HL-60 (cell line): ENCODE data around the gene SBSN.

ENCODE experiments used
- CTCF ChIP-seq: IDR thresholded peaks from one replicate; pipeline ENCODE4 v1.5.1; 2011; ENCODE audit warnings: low read length, control low read depth, inconsistent platforms; ENCODE audit not compliant: insufficient read depth
- GABPA ChIP-seq: IDR thresholded peaks from 2 replicates; pipeline ENCODE4 v1.6.1; 2012; ENCODE audit warnings: low read depth
- POLR2AphosphoS5 ChIP-seq: IDR thresholded peaks from 2 replicates; pipeline ENCODE4 v1.6.1; 2012; ENCODE audit warnings: low read depth
- SPI1 ChIP-seq: IDR thresholded peaks from 2 replicates; pipeline ENCODE4 v1.6.1; 2012; ENCODE audit warnings: low read depth, mild to moderate bottlenecking, borderline replicate concordance
- TF ChIP-seq, protein P1 (sequence below): IDR thresholded peaks from 2 replicates; pipeline ENCODE4 v1.6.1; 2012; ENCODE audit warnings: low read depth; ENCODE audit not compliant: insufficient replicate concordance

GRCh38 chr19:35488677-35489076 is 39.4 kb downstream of the SBSN start:
- TF ChIP-seq CTCF, result no peak
- TF ChIP-seq, protein P1, sequence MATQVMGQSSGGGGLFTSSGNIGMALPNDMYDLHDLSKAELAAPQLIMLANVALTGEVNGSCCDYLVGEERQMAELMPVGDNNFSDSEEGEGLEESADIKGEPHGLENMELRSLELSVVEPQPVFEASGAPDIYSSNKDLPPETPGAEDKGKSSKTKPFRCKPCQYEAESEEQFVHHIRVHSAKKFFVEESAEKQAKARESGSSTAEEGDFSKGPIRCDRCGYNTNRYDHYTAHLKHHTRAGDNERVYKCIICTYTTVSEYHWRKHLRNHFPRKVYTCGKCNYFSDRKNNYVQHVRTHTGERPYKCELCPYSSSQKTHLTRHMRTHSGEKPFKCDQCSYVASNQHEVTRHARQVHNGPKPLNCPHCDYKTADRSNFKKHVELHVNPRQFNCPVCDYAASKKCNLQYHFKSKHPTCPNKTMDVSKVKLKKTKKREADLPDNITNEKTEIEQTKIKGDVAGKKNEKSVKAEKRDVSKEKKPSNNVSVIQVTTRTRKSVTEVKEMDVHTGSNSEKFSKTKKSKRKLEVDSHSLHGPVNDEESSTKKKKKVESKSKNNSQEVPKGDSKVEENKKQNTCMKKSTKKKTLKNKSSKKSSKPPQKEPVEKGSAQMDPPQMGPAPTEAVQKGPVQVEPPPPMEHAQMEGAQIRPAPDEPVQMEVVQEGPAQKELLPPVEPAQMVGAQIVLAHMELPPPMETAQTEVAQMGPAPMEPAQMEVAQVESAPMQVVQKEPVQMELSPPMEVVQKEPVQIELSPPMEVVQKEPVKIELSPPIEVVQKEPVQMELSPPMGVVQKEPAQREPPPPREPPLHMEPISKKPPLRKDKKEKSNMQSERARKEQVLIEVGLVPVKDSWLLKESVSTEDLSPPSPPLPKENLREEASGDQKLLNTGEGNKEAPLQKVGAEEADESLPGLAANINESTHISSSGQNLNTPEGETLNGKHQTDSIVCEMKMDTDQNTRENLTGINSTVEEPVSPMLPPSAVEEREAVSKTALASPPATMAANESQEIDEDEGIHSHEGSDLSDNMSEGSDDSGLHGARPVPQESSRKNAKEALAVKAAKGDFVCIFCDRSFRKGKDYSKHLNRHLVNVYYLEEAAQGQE, result no peak
- no peak for TF ChIP-seq GABPA
- no peak for TF ChIP-seq POLR2AphosphoS5
- no peak for TF ChIP-seq SPI1
